ENCODE results near the gene GPR39.
"Not testable (repeated sequence)": the region's sequence is repeated elsewhere in the genome, so short reads cannot be mapped to it uniquely, and the experiment has no call there.

Gene GPR39

GRCh38 chr2:132416723-132417395, at the start of gene GPR39:
GPR39 (plus strand) TSS chr2:132416805.
- no peak for DNase-seq (ENCODE audit: low read depth in 1 of 2, low spot score in 1 of 2)

- no peak for DNase-seq (ENCODE audit: low read depth in 1 of 2, low spot score in 1 of 2)
These were observed 48.4 kb upstream of the GPR39 start for GRCh38 chr2:132368191-132368590.

GRCh38 chr2:132372276-132372675, 44.3 kb upstream of the GPR39 start:
- no peak for DNase-seq (ENCODE audit: low read depth in 1 of 2, low spot score in 1 of 2)

GRCh38 chr2:132373391-132374135, 43.0 kb upstream of the GPR39 start:
- no peak for DNase-seq (ENCODE audit: low read depth in 1 of 2, low spot score in 1 of 2)

DNA sequence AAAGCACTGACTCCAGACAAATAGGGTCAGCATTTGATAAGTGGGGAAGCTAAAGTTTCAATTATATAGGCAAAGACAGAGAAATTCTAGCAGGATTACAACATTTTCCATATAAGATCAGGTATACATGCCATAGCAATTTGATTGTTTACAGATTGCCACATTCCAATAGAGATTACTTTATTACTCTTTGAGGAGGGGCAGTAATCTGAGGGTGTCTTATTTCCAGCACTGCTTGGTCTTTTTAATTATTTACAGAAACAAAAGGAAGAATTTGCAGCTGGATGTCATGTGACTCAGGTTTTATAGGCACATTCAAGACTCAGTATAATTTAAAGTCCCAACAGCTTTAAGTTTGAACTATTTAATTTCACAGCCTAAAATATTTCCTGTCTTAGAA, 42.5 kb upstream of the GPR39 start:
- no peak for DNase-seq (ENCODE audit: low read depth in 1 of 2, low spot score in 1 of 2)

DNA sequence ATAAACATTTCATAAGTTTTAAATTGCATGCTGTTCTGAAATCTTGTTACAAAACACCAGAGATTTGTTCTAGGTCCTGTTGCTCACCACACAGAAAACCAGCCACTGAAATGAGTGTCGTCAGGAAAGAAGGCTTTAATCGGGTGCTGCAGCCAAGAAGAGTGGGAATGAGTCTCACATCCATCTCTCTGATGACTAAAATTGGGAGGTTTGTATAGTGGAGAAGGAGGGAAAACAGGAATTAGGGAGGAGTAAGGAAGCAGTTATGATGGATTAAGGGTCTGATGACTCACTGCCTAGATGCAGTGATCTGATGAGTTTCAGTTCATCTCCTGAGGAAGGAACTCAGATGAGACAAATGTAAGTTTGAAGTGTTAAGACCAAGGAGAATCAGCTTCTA, 42.1 kb upstream of the GPR39 start:
- no peak for DNase-seq (ENCODE audit: low read depth in 1 of 2, low spot score in 1 of 2)

DNA sequence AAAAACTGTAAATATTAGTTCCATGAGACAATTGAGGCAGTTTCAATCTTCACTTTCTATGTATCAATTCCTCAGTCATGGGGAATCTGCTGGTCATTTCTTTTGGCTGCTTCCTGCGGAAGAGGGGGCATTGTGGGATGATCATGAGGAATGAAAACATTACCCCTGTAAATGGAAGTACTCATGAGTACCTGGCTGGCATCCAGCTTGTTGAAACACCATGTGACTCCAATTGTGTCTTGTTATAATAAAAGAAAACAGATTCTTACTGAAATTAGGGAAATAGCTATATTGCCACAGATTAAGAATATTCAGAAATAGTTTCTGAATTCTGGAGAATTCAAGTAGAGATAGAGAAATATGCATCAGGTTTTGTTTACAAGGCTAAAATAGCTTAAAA, 41.6 kb upstream of the GPR39 start:
- DNase-seq (ENCODE audit: low read depth in 1 of 2, low spot score in 1 of 2): no peak

GRCh38 chr2:132381376-132381775, 35.2 kb upstream of the GPR39 start:
- no peak for DNase-seq (ENCODE audit: low read depth in 1 of 2, low spot score in 1 of 2)

GRCh38 chr2:132383956-132384355, 32.6 kb upstream of the GPR39 start:
- DNase-seq (ENCODE audit: low read depth in 1 of 2, low spot score in 1 of 2): no peak

- no peak for DNase-seq (ENCODE audit: low read depth in 1 of 2, low spot score in 1 of 2)
These were observed 32.0 kb upstream of the GPR39 start for GRCh38 chr2:132384491-132385151.

DNA sequence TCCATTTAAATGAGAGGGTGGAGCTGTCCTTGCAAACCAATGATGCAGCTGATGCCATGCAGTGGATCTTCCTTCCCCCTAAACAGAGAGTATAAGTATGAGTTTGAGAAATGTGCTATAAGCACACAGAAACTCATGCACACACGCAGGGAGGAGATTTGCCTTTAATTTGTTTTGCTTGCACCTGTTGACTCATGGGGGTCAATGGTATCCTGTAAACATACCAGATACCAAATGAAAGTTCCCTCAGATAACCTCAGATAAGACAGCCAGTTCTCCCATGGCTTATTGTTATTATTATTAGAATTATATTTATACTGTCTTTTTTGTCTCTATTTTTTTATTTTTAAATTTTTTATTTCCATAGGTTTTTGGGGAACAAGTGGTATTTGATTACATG, 29.5 kb upstream of the GPR39 start:
- DNase-seq (ENCODE audit: low read depth in 1 of 2, low spot score in 1 of 2): no peak

- no peak for DNase-seq (ENCODE audit: low read depth in 1 of 2, low spot score in 1 of 2)
These were observed 26.5 kb upstream of the GPR39 start for GRCh38 chr2:132390076-132390475.

DNA sequence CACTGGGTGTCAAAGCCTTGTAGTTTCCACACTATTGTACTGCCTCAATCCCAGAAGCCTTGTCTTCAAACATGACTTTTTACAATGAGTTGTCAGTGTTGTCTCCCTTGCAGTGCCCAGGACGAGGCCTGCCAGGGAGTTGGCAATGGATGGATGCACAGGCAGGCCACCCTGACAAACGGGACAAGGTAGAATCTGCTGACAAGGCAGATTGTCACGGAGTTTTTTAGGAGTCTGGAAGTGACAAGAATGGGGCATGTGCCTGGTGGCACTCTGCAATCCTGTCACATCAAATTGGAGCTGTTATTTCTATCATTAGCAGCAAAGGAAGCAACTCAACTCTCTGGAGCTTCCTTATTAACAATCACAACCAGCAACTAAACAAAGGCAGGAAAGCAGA, 25.2 kb upstream of the GPR39 start:
- no peak for DNase-seq (ENCODE audit: low read depth in 1 of 2, low spot score in 1 of 2)

DNA sequence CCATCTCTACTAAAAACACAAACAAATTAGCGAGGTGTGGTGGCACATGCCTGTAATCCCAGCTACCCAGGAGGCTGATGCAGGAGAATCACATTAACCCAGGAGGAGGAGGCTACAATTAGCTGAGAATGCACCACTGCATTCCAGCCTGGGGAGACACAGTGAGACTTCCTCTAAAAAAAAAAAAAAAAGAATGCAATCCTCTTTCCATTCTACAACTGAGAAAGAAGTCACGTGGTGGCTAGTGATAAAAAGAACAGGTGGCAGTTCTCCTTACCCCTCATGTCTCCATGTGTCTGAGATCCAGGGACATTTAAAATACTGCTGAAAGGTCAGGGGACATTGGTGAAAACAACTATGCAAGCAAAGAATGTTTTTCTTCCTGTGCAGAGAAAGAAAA, 24.4 kb upstream of the GPR39 start:
- DNase-seq (ENCODE audit: low read depth in 1 of 2, low spot score in 1 of 2): no peak

- no peak for DNase-seq (ENCODE audit: low read depth in 1 of 2, low spot score in 1 of 2)
These were observed 23.7 kb upstream of the GPR39 start for GRCh38 chr2:132392879-132393278.

DNA sequence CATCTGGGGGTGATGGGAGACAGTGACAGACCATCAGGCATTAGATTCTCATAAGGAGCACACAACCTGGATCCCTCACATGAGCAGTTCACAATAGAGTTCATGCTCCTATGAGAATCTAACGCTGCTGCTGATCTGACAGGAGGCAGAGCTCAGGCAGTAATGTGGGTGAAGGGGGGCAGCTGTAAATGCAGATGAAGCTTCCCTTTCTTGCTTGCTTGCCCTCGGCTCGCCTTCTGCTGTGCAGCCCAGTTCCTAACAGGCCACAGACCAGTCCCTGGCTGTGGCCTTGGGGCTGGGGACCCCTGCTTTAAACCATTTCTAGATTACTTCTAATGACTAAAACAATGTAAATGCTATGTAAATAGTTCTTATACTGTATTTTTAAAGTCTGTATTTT, 19.6 kb upstream of the GPR39 start:
- not testable (repeated sequence) for DNase-seq (ENCODE audit: low read depth in 1 of 2, low spot score in 1 of 2)

DNA sequence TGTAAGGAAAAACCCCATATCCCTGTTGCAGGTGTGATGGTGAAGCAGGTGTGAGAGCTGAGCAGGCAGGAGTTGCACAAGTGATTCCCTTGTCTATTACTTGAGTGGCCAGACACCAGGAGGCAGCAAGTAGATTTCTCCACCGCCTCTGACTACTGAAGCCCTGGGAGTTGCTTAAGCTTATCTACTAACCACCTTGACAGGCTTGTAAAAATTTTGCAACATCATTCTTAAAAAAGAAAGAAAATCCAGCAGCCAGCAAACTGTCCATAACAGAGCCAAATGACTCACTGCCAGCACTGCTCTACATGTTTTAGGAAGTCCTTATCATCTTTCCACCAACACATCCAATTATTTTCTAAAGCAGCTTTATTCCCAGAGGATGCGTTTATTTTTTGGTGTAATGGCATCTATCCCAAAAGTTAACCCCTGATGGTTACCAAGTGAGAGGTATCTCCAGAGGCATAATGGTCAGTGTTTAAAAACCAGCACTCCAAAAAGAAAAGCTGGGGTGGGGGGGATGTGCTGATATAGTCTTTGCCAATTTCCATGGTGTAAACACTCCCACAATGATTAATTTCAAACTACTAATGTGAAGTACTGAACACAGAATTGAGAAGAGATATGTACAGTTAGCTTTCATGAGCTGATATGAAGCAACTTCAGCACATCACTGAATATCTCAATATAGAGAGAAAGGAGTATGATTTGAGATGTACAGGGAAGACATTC, 16.3 kb upstream of the GPR39 start:
- no peak for DNase-seq (ENCODE audit: low read depth in 1 of 2, low spot score in 1 of 2)

GRCh38 chr2:132400901-132401240, 15.7 kb upstream of the GPR39 start:
- DNase-seq (ENCODE audit: low read depth in 1 of 2, low spot score in 1 of 2): no peak

- no peak for DNase-seq (ENCODE audit: low read depth in 1 of 2, low spot score in 1 of 2)
These were observed 15.3 kb upstream of the GPR39 start for GRCh38 chr2:132401326-132401725.

- DNase-seq (ENCODE audit: low read depth in 1 of 2, low spot score in 1 of 2): no peak
These were observed 13.5 kb upstream of the GPR39 start for GRCh38 chr2:132403146-132403545.

DNA sequence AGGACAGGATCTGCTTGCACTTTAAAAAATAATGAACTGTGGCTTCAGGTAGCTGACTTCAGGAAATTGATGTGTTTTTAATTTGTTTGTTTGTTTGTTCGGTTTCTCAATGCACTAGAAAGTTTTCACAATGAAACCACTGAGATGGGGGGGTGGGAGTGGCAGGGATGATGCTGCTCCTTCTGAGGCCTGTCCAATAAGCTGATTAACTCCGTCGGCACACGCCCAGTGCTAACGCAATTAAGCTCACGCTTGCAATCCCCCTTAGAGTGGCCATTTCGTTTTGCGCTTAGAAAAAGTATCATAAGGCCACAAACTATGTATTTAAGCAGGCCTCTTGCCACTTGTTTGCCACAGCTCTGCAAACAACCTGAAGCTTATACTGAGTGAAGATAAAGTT, 12.5 kb upstream of the GPR39 start:
- DNase-seq (ENCODE audit: low read depth in 1 of 2, low spot score in 1 of 2): no peak

DNA sequence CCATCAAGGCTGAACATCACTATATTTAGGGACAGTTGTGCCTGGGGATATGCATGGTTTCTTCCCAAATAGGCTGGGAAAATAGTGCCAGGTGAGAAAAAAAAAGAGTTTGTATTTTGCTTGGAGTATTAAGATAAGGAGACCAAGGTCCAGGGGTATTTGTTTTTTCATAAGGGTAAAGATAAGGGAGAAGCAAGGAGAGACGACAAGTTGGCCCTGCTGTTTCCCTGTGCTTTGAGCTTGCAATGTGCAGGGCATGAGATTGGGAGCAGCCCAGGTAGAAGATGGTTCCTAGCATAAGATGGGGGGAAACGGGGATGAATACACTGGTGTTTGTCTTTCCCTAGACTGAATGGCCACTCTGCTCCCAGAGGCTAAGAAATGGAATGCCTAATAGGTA, 8.8 kb upstream of the GPR39 start:
- no peak for DNase-seq (ENCODE audit: low read depth in 1 of 2, low spot score in 1 of 2)

Measured in activated CD4-positive, alpha-beta T cell treated with anti-CD3 and anti-CD28 coated beads, Interleukin-2, amount 50 U/mL, for 24 hours (primary cell).